ENCODE results near the gene FHOD3. TPM values are rescaled to one million over a fixed set of nuclear protein-coding genes. Genes with fewer than 3 reads are reported as not detected.
"Not testable (repeated sequence)": the region's sequence is repeated elsewhere in the genome, so short reads cannot be mapped to it uniquely, and the experiment has no call there.

The FHOD3 gene
- total RNA-seq, 1 donor from 2014 or later, result 5.6 TPM

- DNase-seq (ENCODE audit: extremely low spot score in 2 of 2), result no peak
- no peaks in the 10 kb centered on the region for H3K27me3 ChIP-seq
- no peak overlapping the region for H3K27ac ChIP-seq
- H3K36me3 ChIP-seq, result no peaks in the 10 kb centered on the region
- TF ChIP-seq CTCF (IDR thresholded peaks at IDR 0.05) (no peak), POLR2A (IDR thresholded peaks at IDR 0.05) (no peak), POLR2AphosphoS5 (IDR thresholded peaks at IDR 0.05; ENCODE audit: insufficient read depth in 1 of 2, low read depth in 1 of 2) (no peak)
- H3K9me3 ChIP-seq, result no peaks in the 10 kb centered on the region
- no peaks in the 10 kb centered on the region for H3K4me1 ChIP-seq
- H3K4me3 ChIP-seq, result no peak overlapping the region
- intact Hi-C loops (cut with DNase I), result no loop called here
These were observed 464.6 kb downstream of the FHOD3 start for GRCh38 chr18:36762074-36762473.

GRCh38 chr18:36762965-36763364 is 465.5 kb downstream of the FHOD3 start:
- H3K4me3 ChIP-seq; DNase-seq (ENCODE audit: extremely low spot score in 2 of 2); H3K9me3 ChIP-seq; H3K4me1 ChIP-seq; H3K36me3 ChIP-seq; H3K27me3 ChIP-seq; H3K27ac ChIP-seq; intact Hi-C loops (cut with DNase I): not testable (repeated sequence)

GRCh38 chr18:36766836-36767235 is 469.3 kb downstream of the FHOD3 start:
- no peak for TF ChIP-seq CTCF (IDR thresholded peaks at IDR 0.05)
- TF ChIP-seq POLR2AphosphoS5 (IDR thresholded peaks at IDR 0.05; ENCODE audit: insufficient read depth in 1 of 2, low read depth in 1 of 2), result no peak
- no peak for TF ChIP-seq POLR2A (IDR thresholded peaks at IDR 0.05)
- no peak overlapping the region for H3K4me3 ChIP-seq
- no peaks in the 10 kb centered on the region for H3K27me3 ChIP-seq
- H3K4me1 ChIP-seq, result no peaks in the 10 kb centered on the region
- no peak for DNase-seq (ENCODE audit: extremely low spot score in 2 of 2)
- intact Hi-C loops (cut with DNase I), result no loop called here
- H3K9me3 ChIP-seq, result no peaks in the 10 kb centered on the region
- H3K27ac ChIP-seq, result no peak overlapping the region
- H3K36me3 ChIP-seq, result no peaks in the 10 kb centered on the region

- DNase-seq (ENCODE audit: extremely low spot score in 2 of 2), result no peak
- TF ChIP-seq POLR2A (IDR thresholded peaks at IDR 0.05) (no peak), CTCF (IDR thresholded peaks at IDR 0.05) (no peak), POLR2AphosphoS5 (IDR thresholded peaks at IDR 0.05; ENCODE audit: insufficient read depth in 1 of 2, low read depth in 1 of 2) (no peak)
- no peak overlapping the region for H3K27ac ChIP-seq
- no peaks in the 10 kb centered on the region for H3K36me3 ChIP-seq
- H3K27me3 ChIP-seq, result no peaks in the 10 kb centered on the region
- H3K4me1 ChIP-seq, result no peaks in the 10 kb centered on the region
- H3K4me3 ChIP-seq, result no peak overlapping the region
- H3K9me3 ChIP-seq, result no peaks in the 10 kb centered on the region
- intact Hi-C loops (cut with DNase I), result no loop called here
These were observed 471.7 kb downstream of the FHOD3 start for GRCh38 chr18:36769172-36769571.

GRCh38 chr18:36769611-36770314 is 472.2 kb downstream of the FHOD3 start:
- intact Hi-C loops (cut with DNase I), result no loop called here
- Histone ChIP-seq H3K4me3 (no peak overlapping the region), H3K36me3 (no peaks in the 10 kb centered on the region), H3K27me3 (no peaks in the 10 kb centered on the region), H3K4me1 (no peaks in the 10 kb centered on the region), H3K9me3 (no peaks in the 10 kb centered on the region), H3K27ac (no peak overlapping the region)
- DNase-seq (ENCODE audit: extremely low spot score in 2 of 2), result no peak
- TF ChIP-seq CTCF (IDR thresholded peaks at IDR 0.05) (no peak), POLR2A (IDR thresholded peaks at IDR 0.05) (no peak), POLR2AphosphoS5 (IDR thresholded peaks at IDR 0.05; ENCODE audit: insufficient read depth in 1 of 2, low read depth in 1 of 2) (no peak)
